ENCODE measurements around the gene FBXL16. TPM values are rescaled to one million over a fixed set of nuclear protein-coding genes. Genes with fewer than 3 reads are reported as not detected.
A peak's percentile ranks its signal among the peaks of the same experiment; 100 is the strongest.

Gene FBXL16
- total RNA-seq, 1 experiment from 2014 or later: 22.2 TPM

- no TSS peak for BruUV-seq (replicated peaks)
- H3K27ac ChIP-seq: no peak overlapping the region
- peaks cover 34% of the 10 kb centered on the region for H3K4me1 ChIP-seq (replicated peaks; ENCODE audit: insufficient read depth)
- H2AFZ ChIP-seq: no peak overlapping the region
- no peak overlapping the region for H3K4me2 ChIP-seq
- no peaks in the 10 kb centered on the region for H3K36me3 ChIP-seq (ENCODE audit: low read depth)
- peaks cover 34% of the 10 kb centered on the region for H3F3A ChIP-seq (ENCODE audit: insufficient read depth, low read depth)
- ChIA-PET CTCF (no interaction called here), POLR2A (ENCODE audit: unreplicated experiment) (no interaction called here)
- intact Hi-C loops (cut with micrococcal nuclease; ENCODE audit: unreplicated experiment): no loop called here
- H3K79me2 ChIP-seq (ENCODE audit: low read depth): peaks cover 26% of the 10 kb centered on the region
- DNase-seq: no peak
- peaks cover 11% of the 10 kb centered on the region for H4K20me1 ChIP-seq (ENCODE audit: insufficient read depth)
- H3K9me3 ChIP-seq (ENCODE audit: insufficient read depth, low read depth): no peaks in the 10 kb centered on the region
- H3K4me3 ChIP-seq: no peak overlapping the region
- TF ChIP-seq CTCF (conservative IDR thresholded peaks at IDR 0.05) (no peak), EZH2 (IDR thresholded peaks at IDR 0.05; ENCODE audit: low read depth) (no peak)
- H3K9me2 ChIP-seq (ENCODE audit: insufficient read depth): no peaks in the 10 kb centered on the region
- no peaks in the 10 kb centered on the region for H3K27me3 ChIP-seq (ENCODE audit: insufficient read depth, low read depth)
Observed at GRCh38 chr16:687499-687898, 18.1 kb downstream of the FBXL16 start.

DNA sequence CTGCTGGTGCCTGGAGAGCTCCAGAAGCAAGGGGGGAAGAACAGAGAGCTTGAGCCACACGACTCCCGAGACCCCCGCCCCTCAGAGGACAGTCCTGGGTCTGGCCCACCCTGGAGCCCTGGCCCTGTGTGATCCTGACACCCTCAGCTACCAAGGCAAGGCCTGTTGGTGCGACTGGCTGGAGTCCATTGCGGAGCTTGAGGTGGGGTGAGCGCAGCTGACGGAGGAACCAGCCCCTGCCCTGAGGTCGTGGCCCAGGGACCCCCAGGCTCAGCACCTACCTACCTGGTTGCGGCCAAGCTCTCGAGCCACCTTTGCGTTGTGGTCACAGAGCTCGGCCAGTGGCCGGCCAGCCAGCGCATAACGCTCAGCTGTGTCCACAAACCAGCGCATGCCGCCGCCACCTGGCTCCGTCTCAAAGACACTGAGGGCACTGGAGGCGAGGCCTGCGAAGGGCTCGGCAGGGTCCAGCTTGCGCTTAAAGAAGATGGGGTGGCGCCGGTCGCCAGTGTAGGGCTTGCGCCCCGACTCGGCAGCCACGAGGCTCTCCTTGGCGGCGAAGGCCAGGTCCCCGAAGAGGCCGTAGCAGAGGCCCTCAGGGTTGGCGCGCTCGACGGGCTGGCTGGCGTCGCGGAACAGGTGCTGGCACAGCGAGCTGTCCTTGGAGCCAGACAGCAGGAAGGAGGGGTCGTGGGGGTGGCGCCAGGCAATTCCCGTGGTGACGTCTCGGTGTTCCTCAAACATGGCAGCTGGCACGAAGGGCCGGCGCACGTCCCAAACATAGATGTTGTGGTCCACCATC, 18.9 kb downstream of the FBXL16 start:
- ChIA-PET CTCF (no interaction called here), POLR2A (ENCODE audit: unreplicated experiment) (no interaction called here)
- TF ChIP-seq CTCF (conservative IDR thresholded peaks at IDR 0.05) (no peak), EZH2 (IDR thresholded peaks at IDR 0.05; ENCODE audit: low read depth) (no peak)
- Histone ChIP-seq H3K4me2 (no peak overlapping the region), H3K79me2 (ENCODE audit: low read depth) (peaks cover 34% of the 10 kb centered on the region), H2AFZ (no peak overlapping the region), H3K9me2 (ENCODE audit: insufficient read depth) (no peaks in the 10 kb centered on the region), H3K27me3 (ENCODE audit: insufficient read depth, low read depth) (no peaks in the 10 kb centered on the region), H3K36me3 (ENCODE audit: low read depth) (no peaks in the 10 kb centered on the region; the same call in 1 of the 2 replicates), H3K4me3 (no peak overlapping the region), H4K20me1 (ENCODE audit: insufficient read depth) (peaks cover 20% of the 10 kb centered on the region), H3F3A (ENCODE audit: insufficient read depth, low read depth) (peaks cover 36% of the 10 kb centered on the region), H3K27ac (no peak overlapping the region), H3K9me3 (ENCODE audit: insufficient read depth, low read depth) (no peaks in the 10 kb centered on the region), H3K4me1 (replicated peaks; ENCODE audit: insufficient read depth) (peaks cover 43% of the 10 kb centered on the region)
- intact Hi-C loops (cut with micrococcal nuclease; ENCODE audit: unreplicated experiment): no loop called here
- no peak for DNase-seq
- no TSS peak for BruUV-seq (replicated peaks)

- DNase-seq: peak in 1 of 2 experiments; percentile 65
- Histone ChIP-seq H3F3A (ENCODE audit: insufficient read depth, low read depth) (peaks cover 32% of the 10 kb centered on the region; the same call in 1 of the 2 replicates), H3K79me2 (ENCODE audit: low read depth) (peaks cover 41% of the 10 kb centered on the region), H2AFZ (no peak overlapping the region), H3K9me3 (ENCODE audit: insufficient read depth, low read depth) (no peaks in the 10 kb centered on the region), H4K20me1 (ENCODE audit: insufficient read depth) (peaks cover 26% of the 10 kb centered on the region), H3K4me1 (replicated peaks; ENCODE audit: insufficient read depth) (peaks cover 46% of the 10 kb centered on the region), H3K4me2 (no peak overlapping the region), H3K4me3 (no peak overlapping the region), H3K27ac (no peak overlapping the region), H3K36me3 (ENCODE audit: low read depth) (no peaks in the 10 kb centered on the region; the same call in 1 of the 2 replicates), H3K9me2 (ENCODE audit: insufficient read depth) (no peaks in the 10 kb centered on the region), H3K27me3 (ENCODE audit: insufficient read depth, low read depth) (no peaks in the 10 kb centered on the region)
- ChIA-PET CTCF (no interaction called here), POLR2A (ENCODE audit: unreplicated experiment) (no interaction called here)
- no TSS peak for BruUV-seq (replicated peaks)
- no peak for TF ChIP-seq EZH2 (IDR thresholded peaks at IDR 0.05; ENCODE audit: low read depth)
- peak; percentile 71 for TF ChIP-seq CTCF (conservative IDR thresholded peaks at IDR 0.05)
- intact Hi-C loops (cut with micrococcal nuclease; ENCODE audit: unreplicated experiment): no loop called here
Observed at GRCh38 chr16:685967-686366, 19.6 kb downstream of the FBXL16 start.

Data from PC-9 (cell line).